Neural cell (in vitro differentiated cells): ENCODE results near the gene MGST3. TPM values are rescaled to one million over a fixed set of nuclear protein-coding genes. Genes with fewer than 3 reads are reported as not detected.

ENCODE experiments used
- H2AFZ ChIP-seq: fragments of 200-600, 300-800 bp; sonication (generic), shearing (Covaris generic); 2 replicates; pipeline ENCODE4 v1.6.0; 2014; ENCODE audit warnings: low read depth, mild to moderate bottlenecking, antibody characterized with exemption, low read length, moderate library complexity
- H3F3A ChIP-seq: fragments of 200-600 bp; shearing (Covaris generic); 2 replicates; pipeline ENCODE4 v1.6.1; 2016; ENCODE audit warnings: mild to moderate bottlenecking, moderate library complexity, mixed read lengths, antibody characterized with exemption, low read length; ENCODE audit not compliant: insufficient read depth, poor library complexity, severe bottlenecking
- H3K27ac ChIP-seq: fragments of 200-600, 300-800 bp; sonication (generic), shearing (Covaris generic); 2 replicates; pipeline ENCODE4 v1.5.1; 2014; ENCODE audit warnings: mild to moderate bottlenecking, low read length, moderate library complexity
- H3K27me3 ChIP-seq: fragments of 300-800, 200-600 bp; sonication (generic), shearing (Covaris generic); 2 replicates; pipeline ENCODE4 v1.6.0; 2014; ENCODE audit warnings: mild to moderate bottlenecking, low read depth, low read length, moderate library complexity; ENCODE audit not compliant: insufficient read depth
- H3K36me3 ChIP-seq: fragments of 300-800, 200-600 bp; sonication (generic), shearing (Covaris generic); 2 replicates; pipeline ENCODE4 v1.5.1; 2014; ENCODE audit warnings: mild to moderate bottlenecking, antibody characterized with exemption, low read length, moderate library complexity; ENCODE audit not compliant: insufficient read depth
- H3K4me2 ChIP-seq: fragments of 300-800, 200-600 bp; sonication (generic), shearing (Covaris generic); 2 replicates; pipeline ENCODE4 v1.6.0; 2014; ENCODE audit warnings: mild to moderate bottlenecking, low read length
- H3K4me3 ChIP-seq: fragments of 300-800, 200-600 bp; sonication (generic), shearing (Covaris generic); 2 replicates; pipeline ENCODE4 v1.5.1; 2014; ENCODE audit warnings: mild to moderate bottlenecking, low read length, moderate library complexity
- H3K79me2 ChIP-seq: fragments of 200-600 bp; shearing (Covaris generic); replicated peaks from 2 replicates; pipeline ENCODE4 v1.6.0; 2014; ENCODE audit warnings: mild to moderate bottlenecking, low read length, moderate library complexity; ENCODE audit not compliant: insufficient read depth
- H3K9ac ChIP-seq: fragments of 300-800, 200-600 bp; sonication (generic), shearing (Covaris generic); 2 replicates; pipeline ENCODE4 v1.6.1; 2016; ENCODE audit warnings: mild to moderate bottlenecking, low read length, mixed read lengths
- H3K9me2 ChIP-seq: fragments of 200-600 bp; shearing (Covaris generic); 2 replicates; pipeline ENCODE4 v1.6.1; 2016; ENCODE audit warnings: mild to moderate bottlenecking, low read length, mixed read lengths; ENCODE audit not compliant: insufficient read depth
- H3K9me3 ChIP-seq: fragments of 200-600, 300-800 bp; sonication (generic), shearing (Covaris generic); 2 replicates; pipeline ENCODE4 v1.6.1; 2016; ENCODE audit warnings: mild to moderate bottlenecking, mixed run types, low read length, moderate library complexity, mixed read lengths
- H4K20me1 ChIP-seq: fragments of 200-600 bp; shearing (Covaris generic); 2 replicates; pipeline ENCODE4 v1.6.1; 2016; ENCODE audit warnings: mild to moderate bottlenecking, mixed run types; ENCODE audit not compliant: insufficient read depth
- CTCF ChIP-seq: fragments of 450-650 bp; IDR thresholded peaks from 2 replicates; pipeline ENCODE4 v1.5.1; 2014; ENCODE audit warnings: antibody characterized with exemption, mild to moderate bottlenecking, moderate library complexity; ENCODE audit not compliant: poor library complexity, severe bottlenecking
- EP300 ChIP-seq: fragments of 450-650 bp; conservative IDR thresholded peaks from 2 replicates; pipeline ENCODE4 v1.6.1; 2014; ENCODE audit warnings: antibody characterized with exemption, mild to moderate bottlenecking, moderate library complexity; ENCODE audit not compliant: poor library complexity, severe bottlenecking
- EZH2 ChIP-seq: fragments of 200-600, 300-800 bp; shearing (Covaris generic), sonication (generic); IDR thresholded peaks from 2 replicates; pipeline ENCODE4 v1.6.1; 2014; ENCODE audit warnings: antibody characterized with exemption, low read length, borderline replicate concordance, mild to moderate bottlenecking; ENCODE audit not compliant: insufficient read depth, poor library complexity, severe bottlenecking
- MXI1 ChIP-seq: fragments of 450-650 bp; conservative IDR thresholded peaks from 2 replicates; pipeline ENCODE4 v1.6.1; 2014; ENCODE audit warnings: antibody characterized with exemption, mild to moderate bottlenecking; ENCODE audit not compliant: poor library complexity, severe bottlenecking
- POLR2AphosphoS5 ChIP-seq: IDR thresholded peaks from 2 replicates; pipeline ENCODE4 v1.6.1; 2012
- RAD21 ChIP-seq: fragments of 450-650 bp; conservative IDR thresholded peaks from 2 replicates; pipeline ENCODE4 v1.6.1; 2014; ENCODE audit warnings: antibody characterized with exemption, mild to moderate bottlenecking, moderate library complexity
- REST ChIP-seq: IDR thresholded peaks from 2 replicates; pipeline ENCODE4 v1.6.1; 2012; ENCODE audit warnings: borderline replicate concordance
- SMC3 ChIP-seq: fragments of 450-650 bp; conservative IDR thresholded peaks from 2 replicates; pipeline ENCODE4 v1.6.1; 2014; ENCODE audit warnings: antibody characterized with exemption, mild to moderate bottlenecking, moderate library complexity; ENCODE audit not compliant: poor library complexity
- TAF1 ChIP-seq: IDR thresholded peaks from 2 replicates; pipeline ENCODE4 v1.6.1; 2012; ENCODE audit warnings: low read depth
- polyA plus RNA-seq: library from polyadenylated mRNA; depleted of rRNA; stranded (reverse); fragments of >200 nt; gene quantifications from 2 replicates; pipeline ENCODE4 v1.2.3, GENCODE V29; 2014

The MGST3 gene
- polyA plus RNA-seq, 1 donor from 2014 or later = 219 TPM

GRCh38 chr1:165686121-165686970 lies 55.3 kb downstream of the MGST3 start:
- Histone ChIP-seq H3K9ac (no peak overlapping the region), H3K4me2 (no peak overlapping the region), H3K4me3 (no peak overlapping the region), H3K9me2 (no peaks in the 10 kb centered on the region), H3K36me3 (peaks cover 1% of the 10 kb centered on the region), H3K27ac (no peak overlapping the region), H4K20me1 (no peaks in the 10 kb centered on the region), H3K79me2 (peaks cover 10% of the 10 kb centered on the region), H3K9me3 (no peaks in the 10 kb centered on the region), H3F3A (no peaks in the 10 kb centered on the region), H3K27me3 (no peaks in the 10 kb centered on the region), H2AFZ (no peak overlapping the region)
- TF ChIP-seq REST (no peak), RAD21 (no peak), SMC3 (no peak), EP300 (no peak), TAF1 (no peak), CTCF (no peak), EZH2 (no peak), MXI1 (no peak), POLR2AphosphoS5 (no peak)

- H3K4me3 ChIP-seq = no peak overlapping the region
- H3K79me2 ChIP-seq = peaks cover 10% of the 10 kb centered on the region
- no peaks in the 10 kb centered on the region for H3K9me3 ChIP-seq
- no peak overlapping the region for H3K4me2 ChIP-seq
- no peak overlapping the region for H3K27ac ChIP-seq
- no peaks in the 10 kb centered on the region for H3K27me3 ChIP-seq
- H3K36me3 ChIP-seq = no peaks in the 10 kb centered on the region
- H2AFZ ChIP-seq = no peak overlapping the region
- TF ChIP-seq MXI1 (no peak), EZH2 (no peak), TAF1 (no peak), SMC3 (no peak), EP300 (no peak), POLR2AphosphoS5 (no peak), RAD21 (no peak), CTCF (no peak), REST (no peak)
- H3K9ac ChIP-seq = no peak overlapping the region
- H3K9me2 ChIP-seq = no peaks in the 10 kb centered on the region
- H4K20me1 ChIP-seq = no peaks in the 10 kb centered on the region
- H3F3A ChIP-seq = no peaks in the 10 kb centered on the region
Observed at GRCh38 chr1:165686971-165687433, 56.0 kb downstream of the MGST3 start.
